GM21576 (cell line): ENCODE data around the gene GYPE.
"Not testable (repeated sequence)": the region's sequence is repeated elsewhere in the genome, so short reads cannot be mapped to it uniquely, and the experiment has no call there.

ENCODE experiments used
- ATAC-seq: cut with Tn5 transposase; IDR thresholded peaks from one replicate; pipeline ENCODE4 v1.9.1; 2021; ENCODE audit warnings: mild to moderate bottlenecking, moderate library complexity; ENCODE audit not compliant: unreplicated experiment

The GYPE gene

DNA sequence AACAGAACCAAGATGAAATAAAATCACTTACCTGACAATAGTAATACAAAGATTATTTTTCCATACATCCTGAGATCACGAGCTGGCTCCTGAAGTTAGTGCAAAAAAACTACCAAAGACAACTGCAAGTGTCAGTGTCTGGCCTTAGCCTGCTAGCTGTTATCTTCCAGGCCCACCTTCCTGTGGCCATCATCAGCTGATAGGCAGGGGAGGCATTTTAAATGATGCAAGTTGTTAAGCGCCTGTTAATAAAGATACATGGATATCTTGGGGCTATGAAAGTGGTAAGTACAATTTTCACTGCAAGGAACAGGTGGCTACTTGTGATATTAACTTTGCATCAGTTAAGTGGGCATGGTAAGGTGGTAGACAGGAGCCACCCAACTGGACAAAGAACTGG, at the start of gene GYPE:
GYPE (minus strand) TSS at position 120 of the 400 bp plus-strand sequence; CDS start at position 68, 52 bp downstream.
- not testable (repeated sequence) for ATAC-seq

DNA sequence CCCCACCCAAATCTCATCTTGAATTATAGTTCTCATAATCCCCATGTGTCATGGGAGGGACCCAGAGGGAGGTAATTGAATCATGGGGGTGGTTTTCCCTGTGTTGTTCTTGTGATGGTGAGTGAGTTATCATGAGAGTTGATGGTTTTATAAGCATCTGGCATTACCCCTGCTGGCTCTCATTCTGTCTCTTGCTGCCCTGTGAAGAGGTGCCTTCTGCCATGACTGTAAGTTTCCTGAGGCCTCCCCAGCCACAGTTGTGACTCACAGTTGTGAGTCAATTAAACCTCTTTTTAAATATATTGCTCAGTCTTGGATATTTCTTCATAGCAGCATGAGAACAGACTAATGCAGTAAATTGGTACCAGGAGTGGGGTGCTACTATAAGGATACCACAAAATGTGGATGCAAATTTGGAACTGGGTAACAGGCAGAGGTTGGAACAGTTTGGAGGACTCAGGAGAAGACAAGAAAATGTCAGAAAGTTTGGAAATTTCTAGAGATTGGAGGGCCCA, 46.2 kb upstream of the GYPE start:
- not testable (repeated sequence) for ATAC-seq

DNA sequence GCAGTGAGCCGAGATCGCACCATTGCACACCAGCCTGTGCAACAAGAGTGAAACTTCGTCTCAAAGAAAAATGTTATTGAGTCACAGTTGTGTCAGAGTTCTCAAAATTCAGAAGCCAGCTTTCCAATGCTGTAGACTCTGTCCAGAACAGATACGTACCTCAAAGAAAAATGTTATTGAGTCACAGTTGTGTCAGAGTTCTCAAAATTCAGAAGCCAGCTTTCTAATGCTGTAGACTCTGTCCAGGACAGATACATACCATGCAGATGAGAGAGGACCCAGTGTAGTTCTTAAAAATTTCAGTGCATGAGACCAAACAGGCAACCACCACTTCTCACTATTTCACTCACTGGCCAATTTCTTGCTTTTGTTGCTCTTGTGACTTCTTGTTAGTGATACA, 45.6 kb upstream of the GYPE start:
- not testable (repeated sequence) for ATAC-seq

DNA sequence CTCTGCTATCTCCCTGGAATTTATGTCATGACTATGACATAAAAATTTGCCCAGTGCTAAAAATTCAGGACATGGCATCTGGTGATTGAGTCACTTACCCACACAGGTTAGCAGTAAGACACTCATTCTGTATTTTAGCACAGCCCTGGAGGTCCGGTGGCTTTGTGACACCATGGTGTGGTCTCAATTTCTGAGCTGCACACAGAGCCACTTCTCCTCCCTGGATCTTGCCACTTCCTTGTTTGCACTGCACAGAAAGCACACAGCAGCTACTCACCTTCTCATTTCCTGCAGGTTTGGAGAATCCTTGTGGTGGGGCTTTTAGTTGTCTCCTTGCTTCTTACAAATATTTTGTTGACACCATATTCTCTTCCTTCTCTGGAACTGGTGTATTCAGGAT, 44.8 kb upstream of the GYPE start:
- not testable (repeated sequence) for ATAC-seq

DNA sequence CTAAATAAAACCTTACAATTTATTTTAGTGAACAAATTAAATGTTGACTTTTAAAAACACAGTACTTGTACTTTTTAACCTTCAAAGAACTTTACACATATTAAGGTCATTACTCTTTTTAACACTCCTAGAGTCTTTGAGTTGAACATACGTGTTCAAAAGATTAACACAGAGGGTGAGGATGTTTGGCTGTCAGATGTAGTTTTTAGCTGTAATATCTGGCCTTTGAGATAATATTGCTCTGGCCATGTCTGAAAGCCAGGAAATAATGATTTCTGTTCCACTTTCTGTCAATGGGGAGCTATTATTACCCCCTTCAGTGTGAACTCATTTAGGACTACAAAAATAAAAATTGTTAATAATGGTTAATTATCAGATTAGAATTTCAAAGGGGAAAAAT, 42.1 kb upstream of the GYPE start:
- ATAC-seq, result not testable (repeated sequence)

DNA sequence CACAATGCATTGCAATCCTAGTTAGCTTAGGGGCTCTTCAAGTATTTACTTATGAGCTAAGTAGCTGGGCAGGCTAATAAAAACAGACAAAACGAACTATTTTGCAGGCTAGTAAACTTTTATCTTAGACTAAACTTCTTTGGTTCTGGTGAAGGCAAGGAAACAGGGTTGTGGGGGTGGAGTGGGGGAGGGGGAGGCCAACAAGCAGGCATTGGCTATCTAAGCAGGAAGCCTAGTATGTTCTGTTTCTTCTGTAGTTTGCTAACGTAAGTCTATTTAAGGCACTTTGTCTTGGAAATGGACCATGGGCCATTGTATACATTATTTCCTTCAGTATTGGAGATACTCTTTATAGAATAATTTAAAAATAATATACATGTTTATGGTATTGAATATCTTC, 35.3 kb upstream of the GYPE start:
- not testable (repeated sequence) for ATAC-seq

DNA sequence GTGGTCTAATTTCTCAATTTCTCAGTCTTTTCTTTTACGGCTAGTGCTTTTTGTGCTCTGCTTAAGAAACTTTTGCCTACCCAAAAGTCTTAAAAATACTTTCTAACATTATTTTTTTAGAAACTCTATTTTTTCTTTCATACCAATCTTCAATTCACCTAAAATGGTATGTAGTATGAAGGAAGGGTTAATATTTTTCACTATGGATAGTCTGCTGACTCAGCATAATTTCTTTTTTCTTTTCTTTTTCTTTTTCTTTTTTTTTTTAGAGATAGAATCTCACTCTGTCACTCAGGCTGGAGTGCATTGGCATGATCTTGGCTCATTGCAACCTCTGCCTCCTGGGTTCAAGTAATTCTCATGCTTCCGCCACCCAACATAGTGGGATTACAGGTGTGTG, 34.2 kb upstream of the GYPE start:
- ATAC-seq, result no peak

DNA sequence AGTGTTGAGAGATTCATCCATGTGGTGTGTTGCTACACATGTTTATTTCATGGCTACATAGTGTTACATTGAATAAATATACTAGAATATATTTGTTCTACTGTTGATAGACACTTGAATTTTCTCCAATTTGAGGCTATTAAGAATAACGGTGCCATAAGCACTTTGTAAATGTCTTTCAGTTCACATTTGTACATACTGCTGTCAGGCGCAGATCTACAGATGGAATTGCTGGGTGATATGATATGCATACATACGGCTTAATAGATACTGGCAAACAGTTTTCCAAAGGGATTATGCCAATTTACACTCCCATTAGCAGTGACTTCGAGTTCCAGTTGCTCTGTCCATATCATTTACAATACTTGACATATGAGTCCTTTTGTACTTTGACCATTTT, 33.5 kb upstream of the GYPE start:
- ATAC-seq, result not testable (repeated sequence)

DNA sequence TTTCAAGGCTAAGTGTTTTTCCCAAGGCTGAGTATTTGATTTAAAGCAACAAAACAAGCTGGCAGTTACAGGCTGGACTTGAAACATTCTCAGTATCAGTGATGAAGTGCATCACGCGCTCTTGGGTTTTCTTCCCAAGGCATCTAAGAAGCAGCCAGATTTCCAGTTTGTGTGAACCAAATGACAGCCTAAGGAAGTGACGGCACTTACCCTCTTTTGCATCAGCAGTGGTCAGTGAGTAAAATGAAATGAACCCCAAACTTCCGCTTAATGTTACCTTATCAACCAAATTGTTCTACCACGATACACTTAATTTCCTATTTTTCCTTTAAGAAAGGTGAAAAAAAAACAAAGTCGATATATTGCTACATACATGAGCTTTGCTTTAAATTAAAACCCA, 15.8 kb upstream of the GYPE start:
- ATAC-seq, result no peak

DNA sequence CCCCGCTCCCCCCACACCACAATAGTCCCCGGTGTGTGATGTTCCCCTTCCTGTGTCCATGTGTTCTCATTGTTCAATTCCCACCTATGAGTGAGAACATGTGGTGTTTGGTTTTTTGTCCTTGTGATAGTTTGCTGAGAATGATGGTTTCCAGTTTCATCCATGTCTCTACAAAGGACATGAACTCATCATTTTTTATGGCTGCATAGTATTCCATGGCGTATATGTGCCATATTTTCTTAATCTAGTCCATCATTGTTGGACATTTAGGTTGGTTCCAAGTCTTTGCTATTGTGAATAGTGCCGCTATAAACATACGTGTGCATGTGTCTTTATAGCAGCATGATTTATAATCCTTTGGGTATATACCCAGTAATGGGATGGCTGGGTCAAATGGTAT, 11.1 kb upstream of the GYPE start:
- ATAC-seq, result not testable (repeated sequence)

DNA sequence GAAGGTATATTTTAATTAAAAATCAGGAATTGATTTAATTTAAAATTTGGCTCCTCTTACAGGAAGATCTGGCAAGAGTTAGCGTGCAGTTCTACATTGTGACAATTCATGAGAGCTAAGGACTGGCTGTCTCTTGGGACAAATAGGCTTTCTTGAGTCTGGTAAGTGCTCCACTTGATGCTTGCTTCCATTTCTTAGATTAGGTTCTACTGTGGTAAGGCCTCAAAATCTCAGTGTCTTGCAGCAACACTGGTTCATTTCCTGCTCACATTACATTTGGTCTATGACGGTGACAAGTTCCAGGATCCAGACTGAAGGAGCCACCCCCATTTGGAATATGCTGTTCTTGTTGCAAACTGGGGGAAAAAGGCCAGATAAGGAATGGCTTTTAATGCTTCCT, 7.1 kb upstream of the GYPE start:
- ATAC-seq, result not testable (repeated sequence)

DNA sequence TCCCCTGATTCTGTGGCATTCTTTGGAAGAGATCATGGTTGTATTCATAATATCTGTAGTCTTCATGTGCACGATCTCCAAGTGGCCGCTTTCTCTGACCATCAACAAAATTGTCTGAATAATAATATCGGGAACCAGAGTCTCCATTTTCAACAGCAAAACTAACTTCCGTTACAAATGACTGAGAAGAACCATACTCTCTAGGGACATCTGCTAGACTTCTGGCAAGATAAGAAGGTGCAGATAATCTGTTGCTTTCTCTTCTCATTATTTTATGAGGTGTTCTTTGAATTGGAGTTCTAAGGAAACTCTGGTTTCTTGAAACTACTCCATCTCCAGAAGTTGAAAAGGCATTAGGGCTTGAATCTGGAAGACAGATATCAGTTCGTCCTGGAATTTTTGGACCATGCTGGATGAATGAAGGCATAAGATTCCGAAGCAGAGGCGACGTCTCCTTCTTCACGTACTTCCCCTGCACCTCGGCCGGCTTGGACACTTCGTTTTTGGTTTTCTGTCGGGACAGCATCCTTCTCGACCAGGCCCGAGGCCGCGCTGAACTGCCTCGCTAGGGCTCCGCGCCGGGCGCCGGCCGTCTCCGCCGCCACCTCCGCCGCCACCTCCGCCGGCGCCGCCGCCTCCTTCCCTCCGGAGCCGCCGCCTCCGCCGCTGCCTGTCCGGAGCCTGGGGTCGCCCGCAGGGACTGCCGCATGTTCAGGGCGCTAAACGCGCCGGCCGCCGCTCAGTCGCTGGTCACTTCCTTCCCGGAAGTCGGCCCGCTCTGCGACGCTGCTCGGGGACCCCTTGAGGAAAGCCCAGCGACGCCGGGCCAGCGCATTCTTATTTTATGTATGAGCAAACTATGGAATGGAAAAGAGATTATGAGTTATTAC, 6.4 kb upstream of the GYPE start:
- peak; percentile 47 for ATAC-seq

DNA sequence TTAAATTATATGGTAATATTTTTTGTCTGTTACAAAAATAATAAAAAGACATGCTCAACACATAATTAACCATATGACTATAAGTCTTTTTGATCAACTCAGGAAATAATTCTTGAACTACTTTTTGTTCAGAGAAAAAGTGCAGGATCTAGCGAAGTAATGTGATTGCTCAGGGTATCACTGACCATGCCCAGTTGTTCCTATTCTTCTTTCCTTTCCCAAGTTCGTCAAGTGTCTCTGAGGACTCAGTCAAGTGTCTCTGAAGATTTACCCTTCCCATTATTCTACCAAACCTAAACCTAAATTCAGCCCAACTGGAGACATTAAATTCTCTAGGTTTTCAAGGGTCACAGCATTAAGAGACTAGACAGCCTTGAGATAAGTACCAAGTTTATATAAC, 5.5 kb upstream of the GYPE start:
- not testable (repeated sequence) for ATAC-seq

DNA sequence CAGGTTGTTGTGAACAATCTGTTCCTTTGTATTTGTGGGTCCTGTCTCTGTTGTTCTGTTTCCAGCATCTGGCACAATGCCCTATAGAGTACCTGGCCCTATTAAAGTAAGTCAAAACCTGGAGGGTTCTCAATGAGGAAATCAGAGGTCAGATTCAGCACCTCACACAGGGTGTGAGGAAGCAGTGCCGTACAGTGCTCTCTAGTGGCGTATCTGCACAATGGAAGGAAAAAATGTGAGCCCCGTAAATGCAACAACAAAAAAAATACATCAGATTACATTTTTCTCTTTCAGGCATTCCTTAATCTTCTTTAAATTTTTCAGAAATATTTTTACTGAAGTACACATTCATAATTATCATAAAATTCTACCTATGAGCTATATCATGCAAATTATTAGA, 2.5 kb upstream of the GYPE start:
- ATAC-seq, result peak; percentile 67

DNA sequence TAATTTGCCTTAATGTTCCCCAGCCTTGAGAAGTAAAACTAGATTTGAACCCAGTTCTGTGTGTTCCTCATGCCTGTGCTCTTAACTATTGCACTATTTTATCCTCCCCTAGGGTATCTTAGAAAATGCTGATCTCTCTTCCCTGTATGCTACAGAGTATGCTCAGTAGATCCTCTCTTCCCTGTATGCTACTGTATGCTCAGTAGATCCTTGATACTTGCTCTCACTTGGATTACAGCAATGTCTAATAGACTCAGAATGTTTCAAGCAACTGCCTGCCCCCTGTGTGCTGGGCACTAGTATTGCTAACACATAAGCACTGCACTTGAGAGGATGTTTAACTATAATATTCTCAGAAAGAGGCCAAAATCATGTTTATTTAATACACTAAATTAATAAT, 928 bp downstream of the GYPE start:
- ATAC-seq, result not testable (repeated sequence)

DNA sequence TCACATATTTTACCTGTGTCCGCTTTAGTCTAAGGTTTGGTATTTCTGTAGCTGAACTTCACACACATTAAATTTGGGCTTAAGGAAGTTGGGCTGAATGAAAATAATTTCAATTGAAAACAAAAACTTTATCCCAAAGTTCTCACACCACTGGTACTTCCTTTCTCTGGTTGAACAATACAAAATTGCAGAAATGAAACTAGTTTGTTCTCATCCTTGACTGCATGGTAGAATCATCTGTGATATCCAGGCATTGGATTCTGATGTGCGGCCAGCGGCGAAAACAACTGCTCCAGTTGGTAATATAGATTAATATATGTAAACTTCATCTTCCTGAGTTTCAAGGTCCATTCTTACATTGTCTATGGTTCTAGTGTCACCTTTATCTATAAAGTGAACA, 15.0 kb downstream of the GYPE start:
- not testable (repeated sequence) for ATAC-seq

DNA sequence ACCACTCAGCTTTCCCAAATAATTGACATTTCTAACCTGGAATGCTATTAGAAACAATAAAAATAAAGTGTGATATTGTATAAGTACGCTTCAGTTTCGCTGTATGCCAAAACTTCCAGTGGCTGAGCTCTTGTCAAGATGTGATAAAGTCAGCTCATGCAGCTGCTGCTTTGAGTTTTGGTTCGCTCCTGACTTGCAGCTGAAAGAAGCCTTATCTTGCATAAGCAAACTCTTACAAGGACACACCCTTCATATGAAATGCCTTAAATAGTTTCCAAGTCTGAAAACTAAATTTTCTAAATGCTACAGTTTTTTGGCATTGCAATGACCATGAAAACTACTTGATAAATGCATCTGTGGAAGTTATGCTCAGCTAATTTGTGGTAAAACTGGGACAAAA, 17.2 kb downstream of the GYPE start:
- ATAC-seq, result not testable (repeated sequence)

DNA sequence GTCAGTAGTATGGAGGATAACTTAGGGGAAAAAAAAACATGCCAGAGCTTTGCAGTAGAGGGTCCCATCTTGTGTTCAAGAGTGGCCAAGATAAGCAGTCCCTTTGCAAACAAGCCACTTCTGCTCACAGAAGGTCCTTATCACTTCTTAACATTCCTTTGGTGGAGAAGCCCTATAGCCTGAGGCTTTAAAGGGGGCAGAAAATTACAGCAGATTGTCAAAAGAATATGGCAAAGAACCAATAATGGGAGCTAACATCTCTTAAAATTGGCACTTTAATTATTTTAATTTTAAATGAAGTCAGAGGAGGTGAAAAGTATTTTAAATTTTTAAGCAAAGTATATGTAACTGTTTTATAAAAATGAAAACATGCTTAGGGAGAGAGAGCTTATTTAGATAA, 20.4 kb downstream of the GYPE start:
- ATAC-seq, result not testable (repeated sequence)

DNA sequence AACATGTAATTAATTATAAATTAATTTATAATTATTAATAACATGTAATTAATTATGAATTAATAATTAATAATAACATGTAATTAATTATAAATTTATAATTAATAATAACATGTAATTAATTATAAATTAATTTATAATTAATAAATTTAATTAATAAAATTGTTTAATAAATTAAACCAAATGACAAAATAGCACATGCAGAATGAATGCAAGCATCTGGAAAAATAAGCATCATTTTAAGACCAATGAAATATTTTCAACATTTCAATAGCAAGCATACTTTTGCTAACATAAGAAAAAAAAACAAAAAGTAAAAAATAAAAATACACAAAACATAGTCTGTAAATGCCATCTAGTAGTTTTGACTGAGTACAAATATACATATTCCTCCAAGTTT, 21.8 kb downstream of the GYPE start:
- ATAC-seq, result no peak

DNA sequence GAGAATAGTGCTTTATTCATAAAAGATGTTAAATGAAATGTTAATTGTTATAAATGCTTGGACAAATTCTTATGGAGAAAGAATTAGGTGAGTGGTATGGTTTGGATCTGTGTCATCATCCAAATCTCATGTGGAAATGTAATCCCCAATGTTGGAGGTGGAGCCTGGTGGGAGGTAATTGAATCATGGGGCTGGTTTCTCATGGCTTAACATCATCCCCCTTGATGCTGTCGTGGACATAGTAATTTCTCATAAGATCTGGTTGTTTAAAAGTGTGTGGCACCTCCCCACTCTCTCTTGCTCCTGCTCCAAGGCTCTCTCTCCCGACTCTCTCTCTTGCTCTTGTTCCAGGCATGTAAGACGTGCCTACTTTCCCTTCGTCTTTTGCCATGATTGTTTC, 22.5 kb downstream of the GYPE start:
- ATAC-seq, result no peak

DNA sequence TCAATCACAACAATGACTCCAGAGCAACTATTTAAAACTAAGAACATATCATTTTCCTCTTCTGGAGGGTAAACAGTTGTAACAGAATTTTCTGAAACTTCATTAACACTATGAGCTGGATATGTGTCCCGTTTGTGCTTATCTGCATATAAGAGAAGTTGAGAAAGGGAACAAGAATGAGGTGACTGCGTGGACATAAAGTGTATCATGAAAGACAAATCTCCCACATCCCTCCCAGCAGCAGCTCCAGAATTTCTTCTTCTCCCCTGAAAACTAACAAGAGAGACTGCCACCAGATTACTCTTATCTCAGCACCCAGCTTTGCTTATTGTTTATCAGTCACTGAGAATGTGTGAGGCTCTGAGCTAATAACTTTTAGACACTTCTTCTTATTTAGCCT, 25.8 kb downstream of the GYPE start:
- not testable (repeated sequence) for ATAC-seq

DNA sequence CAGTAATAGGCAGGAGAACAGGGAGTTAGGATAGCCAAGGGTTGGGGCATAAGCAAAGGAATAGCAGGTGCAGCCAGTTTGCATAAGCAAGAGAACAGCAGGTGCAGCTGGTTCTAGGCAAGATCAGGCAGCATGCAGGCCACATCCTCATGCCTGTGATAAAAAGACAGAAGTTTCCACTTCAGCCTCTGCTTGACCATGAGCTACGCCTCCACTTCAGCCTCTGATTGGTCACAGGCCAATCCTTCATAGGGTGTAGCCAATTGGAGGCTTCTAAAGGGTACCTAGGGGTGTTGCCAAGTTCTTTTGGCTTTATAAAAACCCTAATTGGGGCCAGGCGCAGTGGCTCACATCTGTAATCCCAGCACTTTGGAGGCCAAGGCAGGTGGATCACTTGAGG, 30.0 kb downstream of the GYPE start:
- not testable (repeated sequence) for ATAC-seq
